Spleen (tissue), 11 donors: ENCODE data around the gene CEACAM5. TPM values are rescaled to one million over a fixed set of nuclear protein-coding genes. Genes with fewer than 3 reads are reported as not detected.

ENCODE experiments used
- DNase-seq: peaks from one replicate; pipeline ENCODE4 v3.0.0-alpha.2; 2020
- H3K27ac ChIP-seq, 8 donors: fragments of 200-600 bp; sonication (generic) in 7 of 8; 1 replicate in 4 of 8; 2 replicates in 4 of 8; pipeline versions ENCODE4 v1.5.0 to v1.8.0; 2016 to 2021; ENCODE audit warnings: inconsistent platforms in 4 of 8, mild to moderate bottlenecking in 4 of 8, moderate library complexity in 1 of 8
- H3K27me3 ChIP-seq, 7 donors: fragments of 200-600 bp; sonication (generic) in 6 of 7; replicated peaks in 1 of 7; 1 replicate in 4 of 7; 2 replicates in 3 of 7; pipeline versions ENCODE4 v1.5.0 to v1.8.0; 2016 to 2021; ENCODE audit warnings: inconsistent platforms in 3 of 7, mild to moderate bottlenecking in 1 of 7
- H3K36me3 ChIP-seq, 6 donors: fragments of 200-600 bp; sonication (generic) in 5 of 6; 1 replicate in 4 of 6; 2 replicates in 2 of 6; pipeline versions ENCODE4 v1.5.0 to v1.8.0; 2016 to 2021; ENCODE audit warnings: inconsistent platforms in 2 of 6
- H3K4me1 ChIP-seq, 6 donors: fragments of 200-600 bp; sonication (generic) in 5 of 6; 1 replicate in 3 of 6; 2 replicates in 3 of 6; pipeline versions ENCODE4 v1.5.0 to v1.8.0; 2016 to 2021; ENCODE audit warnings: inconsistent platforms in 3 of 6
- H3K4me3 ChIP-seq, 8 donors: fragments of 200-600 bp; sonication (generic) in 7 of 8; 1 replicate in 4 of 8; 2 replicates in 4 of 8; pipeline versions ENCODE4 v1.5.0 to v1.8.0; 2016 to 2021; ENCODE audit warnings: inconsistent platforms in 4 of 8, mild to moderate bottlenecking in 4 of 8, moderate library complexity in 2 of 8
- H3K9me3 ChIP-seq, 8 donors: fragments of 200-600 bp; sonication (generic) in 7 of 8; 1 replicate in 4 of 8; 2 replicates in 4 of 8; pipeline versions ENCODE4 v1.5.0 to v1.8.0; 2016 to 2021; ENCODE audit warnings: inconsistent platforms in 4 of 8
- CTCF ChIP-seq, 11 experiments: fragments of 200-600 bp in 7 of 11; fragments of 450-650 bp in 4 of 11; sonication (generic) in 4 of 11; IDR thresholded peaks in 8 of 11; conservative IDR thresholded peaks in 3 of 11; 1 replicate in 7 of 11; 2 replicates in 4 of 11; pipeline versions ENCODE4 v1.4.0 to v1.8.0; 2016 to 2021; ENCODE audit warnings: antibody characterized with exemption in 11 of 11, inconsistent platforms in 4 of 11, mild to moderate bottlenecking in 1 of 11
- POLR2A ChIP-seq, 3 donors: fragments of 450-650 bp; IDR thresholded peaks; one replicate each; pipeline ENCODE4 v1.5.1; 2017; ENCODE audit warnings: antibody characterized with exemption in 3 of 3, mild to moderate bottlenecking in 1 of 3
- POLR2AphosphoS5 ChIP-seq, 3 donors: sonication (generic); formaldehyde crosslinking; IDR thresholded peaks; one replicate each; pipeline ENCODE4 v1.5.1; 2017; ENCODE audit warnings: antibody characterized with exemption in 3 of 3
- WGBS, 5 donors: extraction: QIAGEN DNeasy Blood & Tissue Kit in 3 of 5; methylation state at CpG; one replicate each; pipeline versions ENCODE4 v1.1.5 to v1.1.7; 2013 to 2018; 5-methylcytosine and 5-hydroxymethylcytosine counted together
- intact Hi-C: fragments of 100-400 bp; cut with DNase I; formaldehyde crosslinking; loops from one replicate; pipeline ENCODE4 v1.15.0; 2023; ENCODE audit warnings: low total_unique reads
- polyA plus RNA-seq, 3 donors: library from polyadenylated mRNA; stranded (reverse); fragments of 200-250 nt; gene quantifications; one replicate each; pipeline ENCODE4 v1.2.1, GENCODE V29; 2013
- total RNA-seq, 7 donors: library from RNA; depleted of rRNA in 3 of 7; stranded (reverse); fragments of >200 nt in 3 of 7; fragmentation: NEBNext Ultra II Directional in 4 of 7; extraction: Animal tissue kit (Norgen Biotek cat#: 25700) in 4 of 7; gene quantifications; one replicate each; pipeline versions ENCODE4 v1.1.0 to v1.2.1, GENCODE V29; 2016 to 2021
- donor health status: healthy with polysubstance abuse.
- donor health status: DM: no; HTN: no; CAD: no; lungs with moderate emphysema.
- donor health status: DM: no; HTN: no; CAD: no.
- donor health status: Bipolar disorder and iron deficiency.
- donor health status: healthy.
- donor health status: DM: no; HTN: no; CAD: no.
- donor health status: DM: yes; HTN: yes; CAD: no.

Gene CEACAM5
- total and polyA plus RNA-seq, 10 donors = 0.60 to 0.61 TPM; not detected in 8

- Histone ChIP-seq H3K4me1 (no peaks in the 10 kb centered on the region), H3K27ac (no peak overlapping the region), H3K27me3 (peaks cover 0 to 78% (median 3%) of the 10 kb centered on the region in 7 donors), H3K9me3 (peaks cover 0 to 15% (median 8%) of the 10 kb centered on the region in 8 donors), H3K4me3 (no peak overlapping the region), H3K36me3 (no peaks in the 10 kb centered on the region)
- no peak for DNase-seq
- TF ChIP-seq POLR2AphosphoS5 (IDR thresholded peaks at IDR 0.05) = no peak
- TF ChIP-seq CTCF (IDR thresholded peaks at IDR 0.05 in 8 of 11, conservative IDR thresholded peaks at IDR 0.05 in 3 of 11) = no peak
- TF ChIP-seq POLR2A (IDR thresholded peaks at IDR 0.05) = no peak
- intact Hi-C loops = no loop called here
- 75 to 80% (median 78%) methylated on average over 5 of the region's 5 CpGs for WGBS, 5 donors
These were observed 36.9 kb upstream of the CEACAM5 start for GRCh38 chr19:41671486-41671885.

- Histone ChIP-seq H3K36me3 (no peaks in the 10 kb centered on the region), H3K27ac (no peak overlapping the region), H3K9me3 (no peaks in the 10 kb centered on the region), H3K27me3 (peaks cover 0 to 76% (median 1%) of the 10 kb centered on the region in 7 donors), H3K4me3 (no peak overlapping the region), H3K4me1 (no peaks in the 10 kb centered on the region)
- no peak for DNase-seq
- TF ChIP-seq CTCF (IDR thresholded peaks at IDR 0.05 in 8 of 11, conservative IDR thresholded peaks at IDR 0.05 in 3 of 11) (no peak), POLR2AphosphoS5 (IDR thresholded peaks at IDR 0.05) (no peak), POLR2A (IDR thresholded peaks at IDR 0.05) (no peak)
- 47 to 61% (median 56%) methylated on average over 6 of the region's 6 CpGs for WGBS, 5 donors
- intact Hi-C loops = no loop called here
These were observed 26.0 kb upstream of the CEACAM5 start for GRCh38 chr19:41682437-41682836.

- H3K27ac ChIP-seq = no peak overlapping the region
- no peaks in the 10 kb centered on the region for H3K4me1 ChIP-seq
- H3K27me3 ChIP-seq = peaks cover 0 to 70% (median 0%) of the 10 kb centered on the region in 7 donors
- peaks cover 0 to 13% (median 9%) of the 10 kb centered on the region in 8 donors for H3K9me3 ChIP-seq
- intact Hi-C loops = no loop called here
- TF ChIP-seq POLR2AphosphoS5 (IDR thresholded peaks at IDR 0.05) (no peak), CTCF (IDR thresholded peaks at IDR 0.05 in 8 of 11, conservative IDR thresholded peaks at IDR 0.05 in 3 of 11) (no peak), POLR2A (IDR thresholded peaks at IDR 0.05) (no peak)
- no peak for DNase-seq
- no peak overlapping the region for H3K4me3 ChIP-seq
- WGBS, 5 donors = 79 to 92% (median 85%) methylated on average over 3 of the region's 3 CpGs
- no peaks in the 10 kb centered on the region for H3K36me3 ChIP-seq
These were observed 21.0 kb upstream of the CEACAM5 start for GRCh38 chr19:41687419-41687818.

GRCh38 chr19:41688098-41688497 is 20.3 kb upstream of the CEACAM5 start, which contains the start of gene CEACAM7:
CEACAM7 (minus strand) TSS chr19:41688270; CDS start chr19:41688165, 105 bp downstream.
- Histone ChIP-seq H3K27me3 (peaks cover 0 to 67% (median 0%) of the 10 kb centered on the region in 7 donors), H3K36me3 (no peaks in the 10 kb centered on the region), H3K4me3 (no peak within 1 kb of the TSS), H3K4me1 (no peaks in the 10 kb centered on the region), H3K27ac (no peak within 1 kb of the TSS), H3K9me3 (peaks cover 0 to 20% (median 15%) of the 10 kb centered on the region in 8 donors)
- intact Hi-C loops = no loop called here
- no peak for TF ChIP-seq POLR2AphosphoS5 (IDR thresholded peaks at IDR 0.05)
- no peak for TF ChIP-seq CTCF (IDR thresholded peaks at IDR 0.05 in 8 of 11, conservative IDR thresholded peaks at IDR 0.05 in 3 of 11)
- TF ChIP-seq POLR2A (IDR thresholded peaks at IDR 0.05) = no peak
- WGBS, 5 donors = 71 to 95% (median 72%) methylated on average over 1 of the region's 1 CpG
- no peak for DNase-seq
